HEK293 (cell line): ENCODE measurements around the gene COPS4.

Source experiments
- BCL6B ChIP-seq: fragments of 450-650 bp; formaldehyde crosslinking; IDR thresholded peaks from 2 replicates; pipeline ENCODE4 v1.5.1; 2017; ENCODE audit warnings: missing biosample characterization, missing genetic modification characterization
- KLF9 ChIP-seq: fragments of 450-650 bp; formaldehyde crosslinking; IDR thresholded peaks from 2 replicates; pipeline ENCODE4 v1.5.1; 2016; ENCODE audit warnings: missing biosample characterization, missing genetic modification characterization, low read depth
- OVOL3 ChIP-seq: fragments of 450-650 bp; formaldehyde crosslinking; IDR thresholded peaks from 2 replicates; pipeline ENCODE4 v1.5.1; 2016; ENCODE audit warnings: missing biosample characterization, missing genetic modification characterization
- PRDM10 ChIP-seq: fragments of 450-650 bp; formaldehyde crosslinking; IDR thresholded peaks from 2 replicates; pipeline ENCODE4 v1.5.1; 2016; ENCODE audit warnings: missing biosample characterization, missing genetic modification characterization
- SCRT1 ChIP-seq: fragments of 450-650 bp; formaldehyde crosslinking; IDR thresholded peaks from 2 replicates; pipeline ENCODE4 v1.5.1; 2016; ENCODE audit warnings: missing biosample characterization, missing genetic modification characterization, borderline replicate concordance
- SCRT2 ChIP-seq: fragments of 450-650 bp; formaldehyde crosslinking; IDR thresholded peaks from 2 replicates; pipeline ENCODE4 v1.5.1; 2016; ENCODE audit warnings: missing biosample characterization, missing genetic modification characterization
- SP7 ChIP-seq: fragments of 450-650 bp; formaldehyde crosslinking; IDR thresholded peaks from 2 replicates; pipeline ENCODE4 v1.5.1; 2016; ENCODE audit warnings: missing biosample characterization, missing genetic modification characterization
- WT1 ChIP-seq: fragments of 450-650 bp; formaldehyde crosslinking; IDR thresholded peaks from 2 replicates; pipeline ENCODE4 v1.5.1; 2016; ENCODE audit warnings: missing biosample characterization, missing genetic modification characterization
- ZBTB10 ChIP-seq: fragments of 450-650 bp; formaldehyde crosslinking; IDR thresholded peaks from 2 replicates; pipeline ENCODE4 v1.5.1; 2016; ENCODE audit warnings: missing biosample characterization, missing genetic modification characterization
- ZBTB44 ChIP-seq: fragments of 450-650 bp; IDR thresholded peaks from 2 replicates; pipeline ENCODE4 v1.5.1; 2018; ENCODE audit warnings: missing biosample characterization, mild to moderate bottlenecking, missing genetic modification characterization
- ZIC2 ChIP-seq: fragments of 450-650 bp; formaldehyde crosslinking; IDR thresholded peaks from 2 replicates; pipeline ENCODE4 v1.5.1; 2016; ENCODE audit warnings: missing biosample characterization, missing genetic modification characterization
- ZNF10 ChIP-seq: fragments of 450-650 bp; formaldehyde crosslinking; IDR thresholded peaks from 2 replicates; pipeline ENCODE4 v1.5.1; 2017; ENCODE audit warnings: missing biosample characterization, missing genetic modification characterization
- ZNF121 ChIP-seq: fragments of 450-650 bp; formaldehyde crosslinking; IDR thresholded peaks from 2 replicates; pipeline ENCODE4 v1.5.1; 2016; ENCODE audit warnings: missing biosample characterization, missing genetic modification characterization
- ZNF138 ChIP-seq: fragments of 450-650 bp; formaldehyde crosslinking; IDR thresholded peaks from 2 replicates; pipeline ENCODE4 v1.5.1; 2016; ENCODE audit warnings: missing biosample characterization, missing genetic modification characterization, borderline replicate concordance
- ZNF169 ChIP-seq: fragments of 450-650 bp; formaldehyde crosslinking; IDR thresholded peaks from 2 replicates; pipeline ENCODE4 v1.5.1; 2016; ENCODE audit warnings: missing biosample characterization, missing genetic modification characterization
- ZNF19 ChIP-seq: fragments of 450-650 bp; formaldehyde crosslinking; IDR thresholded peaks from 2 replicates; pipeline ENCODE4; 2016; ENCODE audit warnings: missing biosample characterization, missing genetic modification characterization, low read depth
- ZNF214 ChIP-seq: fragments of 450-650 bp; formaldehyde crosslinking; IDR thresholded peaks from 2 replicates; pipeline ENCODE4 v1.5.1; 2017; ENCODE audit warnings: missing biosample characterization, mild to moderate bottlenecking, missing genetic modification characterization, borderline replicate concordance
- ZNF266 ChIP-seq: fragments of 450-650 bp; formaldehyde crosslinking; IDR thresholded peaks from 2 replicates; pipeline ENCODE4 v1.5.1; 2016; ENCODE audit warnings: missing biosample characterization, missing genetic modification characterization, low read depth
- ZNF335 ChIP-seq: fragments of 450-650 bp; formaldehyde crosslinking; conservative IDR thresholded peaks from 2 replicates; pipeline ENCODE4 v1.5.1; 2016; ENCODE audit warnings: missing biosample characterization, missing genetic modification characterization
- ZNF366 ChIP-seq: fragments of 450-650 bp; formaldehyde crosslinking; conservative IDR thresholded peaks from 2 replicates; pipeline ENCODE4 v1.5.1; 2016; ENCODE audit warnings: missing biosample characterization, missing genetic modification characterization
- ZNF423 ChIP-seq: fragments of 450-650 bp; formaldehyde crosslinking; IDR thresholded peaks from 2 replicates; pipeline ENCODE4 v1.5.1; 2016; ENCODE audit warnings: missing biosample characterization, missing genetic modification characterization
- ZNF610 ChIP-seq: fragments of 450-650 bp; formaldehyde crosslinking; IDR thresholded peaks from 2 replicates; pipeline ENCODE4 v1.5.1; 2016; ENCODE audit warnings: missing biosample characterization, missing genetic modification characterization, borderline replicate concordance
- ZNF626 ChIP-seq: fragments of 450-650 bp; sonication (Bioruptor Pico); formaldehyde crosslinking; IDR thresholded peaks from 2 replicates; pipeline ENCODE4 v1.5.1; 2018; ENCODE audit warnings: missing biosample characterization, missing genetic modification characterization, inconsistent platforms
- ZNF639 ChIP-seq: fragments of 450-650 bp; formaldehyde crosslinking; IDR thresholded peaks from 2 replicates; pipeline ENCODE4 v1.5.1; 2016; ENCODE audit warnings: missing biosample characterization, missing genetic modification characterization
- ZNF692 ChIP-seq: fragments of 450-650 bp; formaldehyde crosslinking; IDR thresholded peaks from 2 replicates; pipeline ENCODE4 v1.5.1; 2016; ENCODE audit warnings: missing biosample characterization, missing genetic modification characterization
- ZNF791 ChIP-seq: fragments of 450-650 bp; formaldehyde crosslinking; IDR thresholded peaks from 2 replicates; pipeline ENCODE4 v1.5.1; 2016; ENCODE audit warnings: missing biosample characterization, missing genetic modification characterization
- ZSCAN18 ChIP-seq: fragments of 450-650 bp; formaldehyde crosslinking; IDR thresholded peaks from 2 replicates; pipeline ENCODE4 v1.5.1; 2016; ENCODE audit warnings: missing biosample characterization, missing genetic modification characterization

COPS4 gene

GRCh38 chr4:82998898-82999297 lies 36.1 kb upstream of the COPS4 start (continued):
- TF ChIP-seq ZNF692 (tag by site-specific recombination), result no peak
- peak; percentile 85 for TF ChIP-seq SCRT2 (tag by site-specific recombination)
- peak; percentile 74 for TF ChIP-seq WT1 (tag by site-specific recombination)
- TF ChIP-seq SP7 (tag by site-specific recombination), result peak; percentile 85
- TF ChIP-seq ZNF366 (tag by site-specific recombination), result no peak
- peak; percentile 83 for TF ChIP-seq ZBTB44 (tag by site-specific recombination)
- TF ChIP-seq ZNF626 (tag by site-specific recombination), result no peak
- no peak for TF ChIP-seq ZNF791 (tag by site-specific recombination)
- no peak for TF ChIP-seq ZNF138
- TF ChIP-seq OVOL3 (tag by site-specific recombination), result no peak
- no peak for TF ChIP-seq ZSCAN18 (tag by site-specific recombination)
- no peak for TF ChIP-seq ZNF19
- no peak for TF ChIP-seq ZNF610
- TF ChIP-seq ZBTB10 (tag by site-specific recombination), result no peak
- no peak for TF ChIP-seq ZNF266
- TF ChIP-seq PRDM10 (tag by site-specific recombination), result no peak
- TF ChIP-seq ZNF169, result no peak
- peak; percentile 47; the same call in 1 of the 2 replicates for TF ChIP-seq ZIC2 (tag by site-specific recombination)
- no peak for TF ChIP-seq ZNF639 (tag by site-specific recombination)
- TF ChIP-seq ZNF10 (tag by site-specific recombination), result no peak
- no peak for TF ChIP-seq ZNF214 (tag by site-specific recombination)
- no peak for TF ChIP-seq ZNF423 (tag by site-specific recombination)
- TF ChIP-seq ZNF121, result no peak
- no peak for TF ChIP-seq KLF9 (tag by site-specific recombination)
- no peak for TF ChIP-seq SCRT1
- 0 out of 2 replicates have a peak, but pooled peaks have one; percentile 21 for TF ChIP-seq BCL6B (tag by site-specific recombination)
- TF ChIP-seq ZNF335 (tag by site-specific recombination), result no peak
